ENCODE measurements around the gene ZNF521. TPM values are rescaled to one million over a fixed set of nuclear protein-coding genes. Genes with fewer than 3 reads are reported as not detected.

The ZNF521 gene
- total and polyA plus RNA-seq, 2 experiments from 2014 or later, result 3.1 to 9.2 TPM

DNA sequence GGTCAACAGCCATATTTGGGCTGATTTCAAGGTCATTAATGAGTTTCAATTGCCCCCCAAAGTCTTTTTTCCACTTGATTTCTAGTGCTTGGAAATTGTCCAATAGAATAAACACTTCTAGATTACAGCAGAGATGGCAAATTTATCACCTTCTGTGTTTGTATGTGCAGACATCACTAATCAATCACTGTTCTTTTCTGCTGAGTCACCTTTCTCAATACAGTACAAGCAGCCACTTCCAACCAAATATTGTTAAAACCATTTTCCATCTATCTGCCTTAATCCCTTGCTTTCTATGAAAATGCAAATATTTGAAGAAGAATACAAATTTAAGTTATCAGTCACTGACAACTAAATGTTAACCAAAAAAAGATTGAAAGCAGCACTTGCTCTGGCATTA is 40.2 kb upstream of the ZNF521 start (continued):
- no peak for TF ChIP-seq ETS1 (IDR thresholded peaks at IDR 0.05)
- TF ChIP-seq NANOG (IDR thresholded peaks at IDR 0.05; ENCODE audit: borderline replicate concordance), result no peak
- TF ChIP-seq EZH2 (IDR thresholded peaks at IDR 0.05; ENCODE audit: low read depth, unreplicated experiment), result no peak
- no peak for TF ChIP-seq ZNF331 (CRISPR knock-in tag; IDR thresholded peaks at IDR 0.05; ENCODE audit: low read depth)
- no peak for TF ChIP-seq CTCF (conservative IDR thresholded peaks at IDR 0.05; ENCODE audit: low read depth in 2 of 2)
- TF ChIP-seq POLR2AphosphoS5 (IDR thresholded peaks at IDR 0.05; ENCODE audit: low read depth), result no peak
- no peak for TF ChIP-seq CREB1 (CRISPR knock-in tag; IDR thresholded peaks at IDR 0.05; ENCODE audit: low read depth)

DNA sequence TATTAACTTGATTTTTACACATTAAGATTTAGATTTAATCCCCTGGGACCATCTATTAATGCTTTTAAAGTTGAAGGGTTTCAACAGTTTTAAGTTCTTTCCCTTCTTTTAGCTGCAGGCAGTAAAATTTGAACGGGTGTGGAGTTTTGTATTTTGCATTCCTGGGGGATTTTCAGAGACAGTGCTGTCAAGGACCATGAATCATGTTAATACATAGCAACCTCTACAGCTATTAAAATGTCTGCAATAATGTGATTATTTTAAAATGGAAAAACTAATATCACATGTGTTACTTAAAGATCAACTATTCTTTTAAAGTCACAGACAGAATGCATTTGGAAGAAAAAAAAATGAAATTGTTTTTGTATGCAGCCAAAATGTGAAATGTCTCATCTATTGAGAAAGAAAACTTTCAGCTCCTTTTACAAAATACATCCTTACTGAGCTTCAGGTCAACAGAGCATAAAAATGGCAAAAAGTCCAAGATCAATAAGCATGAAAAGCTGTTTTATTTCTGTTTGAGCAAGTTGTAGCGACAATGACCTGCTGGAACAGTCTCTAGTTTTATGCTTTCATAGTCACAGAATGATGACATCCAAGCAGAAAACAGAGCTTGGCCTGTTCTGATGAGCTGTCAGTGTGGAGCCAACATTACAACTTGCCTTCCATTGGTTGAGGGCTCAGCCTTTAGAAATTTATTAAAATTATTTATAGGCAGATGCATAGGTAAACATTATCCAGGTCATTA is 21.6 kb upstream of the ZNF521 start:
- no peaks in the 10 kb centered on the region for H3F3A ChIP-seq (replicated peaks; ENCODE audit: low read depth)
- no peak overlapping the region for H2AFZ ChIP-seq
- no peak overlapping the region for H3K27ac ChIP-seq (ENCODE audit: low read depth)
- Mint-ChIP-seq H3K4me1 (peaks cover 5% of the 10 kb centered on the region; the same call in 2 of the 3 replicates), H3K27me3 (ENCODE audit: insufficient read depth, low read depth, poor library complexity) (peaks cover 6% of the 10 kb centered on the region), H3K9me3 (no peaks in the 10 kb centered on the region), H3K36me3 (ENCODE audit: low read depth) (no peaks in the 10 kb centered on the region), H3K4me3 (no peak overlapping the region), H3K27ac (no peak overlapping the region)
- no peaks in the 10 kb centered on the region for H3K4me1 ChIP-seq (ENCODE audit: insufficient read depth)
- no peaks in the 10 kb centered on the region for H3K9me2 ChIP-seq (ENCODE audit: insufficient read depth)
- ATAC-seq (no peak), DNase-seq (ENCODE audit: low spot score) (no peak)
- H3K4me3 ChIP-seq, result no peak overlapping the region
- H3K79me2 ChIP-seq (replicated peaks; ENCODE audit: insufficient read depth), result no peaks in the 10 kb centered on the region
- H3K36me3 ChIP-seq (ENCODE audit: insufficient read depth), result no peaks in the 10 kb centered on the region
- H3K4me2 ChIP-seq, result no peak overlapping the region
- H4K20me1 ChIP-seq (replicated peaks; ENCODE audit: insufficient read depth), result no peaks in the 10 kb centered on the region
- no peaks in the 10 kb centered on the region for H3K27me3 ChIP-seq (ENCODE audit: insufficient read depth)
- TF ChIP-seq CTCF (conservative IDR thresholded peaks at IDR 0.05; ENCODE audit: low read depth in 2 of 2) (no peak), ZNF462 (CRISPR knock-in tag; IDR thresholded peaks at IDR 0.05) (no peak), EZH2 (IDR thresholded peaks at IDR 0.05; ENCODE audit: low read depth, unreplicated experiment) (no peak), NANOG (IDR thresholded peaks at IDR 0.05; ENCODE audit: borderline replicate concordance) (no peak), CREB1 (CRISPR knock-in tag; IDR thresholded peaks at IDR 0.05; ENCODE audit: low read depth) (no peak), JUNB (IDR thresholded peaks at IDR 0.05; ENCODE audit: unreplicated experiment) (no peak), ZNF114 (CRISPR knock-in tag; IDR thresholded peaks at IDR 0.05) (no peak), POLR2AphosphoS5 (IDR thresholded peaks at IDR 0.05; ENCODE audit: low read depth) (no peak), ETS1 (IDR thresholded peaks at IDR 0.05) (no peak), ZNF331 (CRISPR knock-in tag; IDR thresholded peaks at IDR 0.05; ENCODE audit: low read depth) (no peak)

All from GM23338 (cell line).